ENCODE measurements around the gene NKAIN2.

The NKAIN2 gene

GRCh38 chr6:123810214-123810613, 6.5 kb downstream of the NKAIN2 start:
- DNase-seq: no peak

- no peak for DNase-seq
These were observed 7.3 kb downstream of the NKAIN2 start for GRCh38 chr6:123810948-123811347.

- no peak for DNase-seq
These were observed 7.7 kb downstream of the NKAIN2 start for GRCh38 chr6:123811378-123811777.

- no peak for DNase-seq
These were observed 9.0 kb downstream of the NKAIN2 start for GRCh38 chr6:123812621-123813020.

GRCh38 chr6:123821112-123821511, 17.4 kb downstream of the NKAIN2 start:
- no peak for DNase-seq

- no peak for DNase-seq
These were observed 25.8 kb downstream of the NKAIN2 start for GRCh38 chr6:123829302-123829953.

- DNase-seq: no peak
These were observed 26.5 kb downstream of the NKAIN2 start for GRCh38 chr6:123830120-123830519.

GRCh38 chr6:123838505-123839234, 35.0 kb downstream of the NKAIN2 start:
- DNase-seq: no peak

GRCh38 chr6:123841067-123841896, 37.6 kb downstream of the NKAIN2 start:
- DNase-seq: no peak

- DNase-seq: no peak
These were observed 40.3 kb downstream of the NKAIN2 start for GRCh38 chr6:123844011-123844410.

GRCh38 chr6:123848347-123848746, 44.7 kb downstream of the NKAIN2 start:
- no peak for DNase-seq

GRCh38 chr6:123849406-123849805, 45.7 kb downstream of the NKAIN2 start:
- DNase-seq: no peak

- DNase-seq: no peak
These were observed 46.9 kb downstream of the NKAIN2 start for GRCh38 chr6:123850555-123850954.

- no peak for DNase-seq
These were observed 50.5 kb downstream of the NKAIN2 start for GRCh38 chr6:123854201-123854600.

- DNase-seq: no peak
These were observed 51.8 kb downstream of the NKAIN2 start for GRCh38 chr6:123855506-123855905.

- DNase-seq: no peak
These were observed 55.6 kb downstream of the NKAIN2 start for GRCh38 chr6:123859291-123859690.

GRCh38 chr6:123869334-123869733, 65.7 kb downstream of the NKAIN2 start:
- DNase-seq: no peak

- DNase-seq: no peak
These were observed 70.3 kb downstream of the NKAIN2 start for GRCh38 chr6:123873974-123874373.

GRCh38 chr6:123875784-123876183, 72.1 kb downstream of the NKAIN2 start:
- DNase-seq: no peak

GRCh38 chr6:123879749-123880148, 76.1 kb downstream of the NKAIN2 start:
- no peak for DNase-seq

GRCh38 chr6:123888771-123889513, 85.3 kb downstream of the NKAIN2 start:
- DNase-seq: no peak

GRCh38 chr6:123895346-123895745, 91.7 kb downstream of the NKAIN2 start:
- DNase-seq: no peak

- no peak for DNase-seq
These were observed 92.1 kb downstream of the NKAIN2 start for GRCh38 chr6:123895806-123896205.

All from CD4-positive, alpha-beta T cell treated with Interleukin-4 for 1 hour (primary cell).